ENCODE results near the gene CAMTA1. TPM values are rescaled to one million over a fixed set of nuclear protein-coding genes. Genes with fewer than 3 reads are reported as not detected.

The CAMTA1 gene
- polyA plus RNA-seq, 1 donor (not counting 4 experiments of a cell fraction or from before 2014, with no cell fraction given): 51.4 TPM

- TF ChIP-seq, protein P1, sequence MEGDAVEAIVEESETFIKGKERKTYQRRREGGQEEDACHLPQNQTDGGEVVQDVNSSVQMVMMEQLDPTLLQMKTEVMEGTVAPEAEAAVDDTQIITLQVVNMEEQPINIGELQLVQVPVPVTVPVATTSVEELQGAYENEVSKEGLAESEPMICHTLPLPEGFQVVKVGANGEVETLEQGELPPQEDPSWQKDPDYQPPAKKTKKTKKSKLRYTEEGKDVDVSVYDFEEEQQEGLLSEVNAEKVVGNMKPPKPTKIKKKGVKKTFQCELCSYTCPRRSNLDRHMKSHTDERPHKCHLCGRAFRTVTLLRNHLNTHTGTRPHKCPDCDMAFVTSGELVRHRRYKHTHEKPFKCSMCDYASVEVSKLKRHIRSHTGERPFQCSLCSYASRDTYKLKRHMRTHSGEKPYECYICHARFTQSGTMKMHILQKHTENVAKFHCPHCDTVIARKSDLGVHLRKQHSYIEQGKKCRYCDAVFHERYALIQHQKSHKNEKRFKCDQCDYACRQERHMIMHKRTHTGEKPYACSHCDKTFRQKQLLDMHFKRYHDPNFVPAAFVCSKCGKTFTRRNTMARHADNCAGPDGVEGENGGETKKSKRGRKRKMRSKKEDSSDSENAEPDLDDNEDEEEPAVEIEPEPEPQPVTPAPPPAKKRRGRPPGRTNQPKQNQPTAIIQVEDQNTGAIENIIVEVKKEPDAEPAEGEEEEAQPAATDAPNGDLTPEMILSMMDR (optimal IDR thresholded peaks at IDR 0.05 in 1 of 3, IDR thresholded peaks at IDR 0.05 in 1 of 3, conservative IDR thresholded peaks at IDR 0.05 in 1 of 3; ENCODE audit: extremely low read depth in 1 of 3, insufficient read depth in 2 of 3, low read length in 3 of 3): no peak
- H3K27ac ChIP-seq (ENCODE audit: control insufficient read depth, insufficient read depth, low read length): no peak overlapping the region
- H3K9ac ChIP-seq (ENCODE audit: control insufficient read depth, extremely low read depth, insufficient read depth, low read length): no peak overlapping the region
- DNase-seq (ENCODE audit: low read depth, low spot score): no peak
- H3K4me2 ChIP-seq (ENCODE audit: control insufficient read depth, extremely low read depth, insufficient read depth, low read depth, low read length): no peak overlapping the region
- no peak overlapping the region for H3K4me3 ChIP-seq (ENCODE audit: control insufficient read depth in 2 of 3, extremely low read depth in 1 of 3, insufficient read depth in 2 of 3, low read depth in 1 of 3, low read length in 3 of 3)
- peaks cover 4% of the 10 kb centered on the region for H3K27me3 ChIP-seq (ENCODE audit: control insufficient read depth, extremely low read depth, insufficient read depth, low read length)
- no peaks in the 10 kb centered on the region for H3K9me1 ChIP-seq (ENCODE audit: control insufficient read depth, extremely low read depth, insufficient read depth, low read length)
- no peak for FAIRE-seq
- H3K4me1 ChIP-seq (ENCODE audit: control insufficient read depth, extremely low read depth, insufficient read depth, low read length): no peaks in the 10 kb centered on the region
- dilution Hi-C loops (cut with MboI; ENCODE audit: extremely low pct_ligation_motif_present, low sequenced_read_pairs): no loop called here
- H3K9me3 ChIP-seq (ENCODE audit: control insufficient read depth, low read depth, low read length): no peaks in the 10 kb centered on the region
- H3K79me2 ChIP-seq (ENCODE audit: control insufficient read depth, insufficient read depth, low read length): no peaks in the 10 kb centered on the region
- no peak overlapping the region for H2AFZ ChIP-seq (ENCODE audit: control insufficient read depth, low read length)
- no peaks in the 10 kb centered on the region for H4K20me1 ChIP-seq (ENCODE audit: control insufficient read depth, extremely low read depth, insufficient read depth, low read length)
- no peaks in the 10 kb centered on the region for H3K36me3 ChIP-seq (ENCODE audit: control insufficient read depth in 2 of 2, extremely low read depth in 1 of 2, insufficient read depth in 2 of 2, low read length in 2 of 2)
Measured at GRCh38 chr1:7594002-7594713, 808.9 kb downstream of the CAMTA1 start.

DNA sequence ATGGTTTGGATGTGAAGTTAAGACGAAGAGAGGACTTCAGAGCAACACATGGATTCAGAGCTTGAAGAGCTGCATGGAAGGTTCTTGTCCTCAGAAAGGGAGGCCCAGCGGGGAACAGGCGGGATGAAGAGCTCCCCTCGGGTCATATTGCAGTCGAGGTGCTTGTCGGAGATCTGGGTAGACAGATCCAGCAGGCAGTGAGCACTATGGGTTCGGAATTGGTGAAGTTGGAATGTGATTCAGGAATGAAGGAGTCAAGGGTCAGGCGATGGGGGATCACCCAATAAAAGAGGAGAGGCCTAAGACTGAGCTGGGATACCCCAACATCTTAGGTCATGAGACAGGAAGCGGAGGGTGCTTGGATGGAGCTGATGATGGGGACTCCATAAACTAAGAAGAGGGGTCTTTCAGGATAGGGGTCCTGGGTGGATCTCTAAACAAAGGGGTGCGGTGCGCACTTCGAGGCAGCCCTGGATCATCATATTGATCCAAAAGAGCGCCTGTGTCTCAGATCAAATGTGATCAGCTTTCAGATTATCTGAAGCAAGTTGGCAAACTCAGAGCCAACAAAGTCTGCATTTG, 809.6 kb downstream of the CAMTA1 start:
- Histone ChIP-seq H3K79me2 (ENCODE audit: control insufficient read depth, insufficient read depth, low read length) (no peaks in the 10 kb centered on the region), H3K4me1 (ENCODE audit: control insufficient read depth, extremely low read depth, insufficient read depth, low read length) (no peaks in the 10 kb centered on the region), H3K9me3 (ENCODE audit: control insufficient read depth, low read depth, low read length) (no peaks in the 10 kb centered on the region), H3K9me1 (ENCODE audit: control insufficient read depth, extremely low read depth, insufficient read depth, low read length) (no peaks in the 10 kb centered on the region), H3K9ac (ENCODE audit: control insufficient read depth, extremely low read depth, insufficient read depth, low read length) (no peak overlapping the region), H3K4me2 (ENCODE audit: control insufficient read depth, extremely low read depth, insufficient read depth, low read depth, low read length) (no peak overlapping the region), H4K20me1 (ENCODE audit: control insufficient read depth, extremely low read depth, insufficient read depth, low read length) (no peaks in the 10 kb centered on the region), H2AFZ (ENCODE audit: control insufficient read depth, low read length) (no peak overlapping the region), H3K4me3 (ENCODE audit: control insufficient read depth in 2 of 3, extremely low read depth in 1 of 3, insufficient read depth in 2 of 3, low read depth in 1 of 3, low read length in 3 of 3) (no peak overlapping the region), H3K27ac (ENCODE audit: control insufficient read depth, insufficient read depth, low read length) (no peak overlapping the region), H3K27me3 (ENCODE audit: control insufficient read depth, extremely low read depth, insufficient read depth, low read length) (peaks cover 4% of the 10 kb centered on the region), H3K36me3 (ENCODE audit: control insufficient read depth in 2 of 2, extremely low read depth in 1 of 2, insufficient read depth in 2 of 2, low read length in 2 of 2) (no peaks in the 10 kb centered on the region)
- no peak for TF ChIP-seq EZH2 (IDR thresholded peaks at IDR 0.05; ENCODE audit: low read length)
- FAIRE-seq (no peak), DNase-seq (ENCODE audit: low read depth, low spot score) (no peak)
- dilution Hi-C loops (cut with MboI; ENCODE audit: extremely low pct_ligation_motif_present, low sequenced_read_pairs): no loop called here

Data from keratinocyte (primary cell).